Sigmoid colon (tissue), 4 donors: ENCODE results near the gene SLC35B1.

ENCODE experiments used
- EP300 ChIP-seq, 4 donors: sonication (generic); formaldehyde crosslinking; IDR thresholded peaks; one replicate each; pipeline ENCODE4 v1.6.1; 2017; ENCODE audit warnings: antibody characterized with exemption in 4 of 4
- POLR2A ChIP-seq, 2 donors: fragments of 450-650 bp; IDR thresholded peaks; one replicate each; pipeline ENCODE4 v1.6.1; 2016; ENCODE audit warnings: antibody characterized with exemption in 2 of 2, mild to moderate bottlenecking in 2 of 2, moderate library complexity in 2 of 2
- POLR2AphosphoS5 ChIP-seq, 4 donors: sonication (generic); formaldehyde crosslinking; IDR thresholded peaks; one replicate each; pipeline ENCODE4 v1.6.1; 2017; ENCODE audit warnings: antibody characterized with exemption in 4 of 4
- TF ChIP-seq, protein P1 (sequence below), 4 experiments: fragments of 450-650 bp in 3 of 4; fragments of 200-600 bp in 1 of 4; IDR thresholded peaks; one replicate each; pipeline ENCODE4 v1.5.1; 2016 to 2019; ENCODE audit warnings: antibody characterized with exemption in 4 of 4, mild to moderate bottlenecking in 3 of 4, moderate library complexity in 2 of 4

GRCh38 chr17:49749730-49750129 lies 42.0 kb upstream of the SLC35B1 start:
- TF ChIP-seq, protein P1, sequence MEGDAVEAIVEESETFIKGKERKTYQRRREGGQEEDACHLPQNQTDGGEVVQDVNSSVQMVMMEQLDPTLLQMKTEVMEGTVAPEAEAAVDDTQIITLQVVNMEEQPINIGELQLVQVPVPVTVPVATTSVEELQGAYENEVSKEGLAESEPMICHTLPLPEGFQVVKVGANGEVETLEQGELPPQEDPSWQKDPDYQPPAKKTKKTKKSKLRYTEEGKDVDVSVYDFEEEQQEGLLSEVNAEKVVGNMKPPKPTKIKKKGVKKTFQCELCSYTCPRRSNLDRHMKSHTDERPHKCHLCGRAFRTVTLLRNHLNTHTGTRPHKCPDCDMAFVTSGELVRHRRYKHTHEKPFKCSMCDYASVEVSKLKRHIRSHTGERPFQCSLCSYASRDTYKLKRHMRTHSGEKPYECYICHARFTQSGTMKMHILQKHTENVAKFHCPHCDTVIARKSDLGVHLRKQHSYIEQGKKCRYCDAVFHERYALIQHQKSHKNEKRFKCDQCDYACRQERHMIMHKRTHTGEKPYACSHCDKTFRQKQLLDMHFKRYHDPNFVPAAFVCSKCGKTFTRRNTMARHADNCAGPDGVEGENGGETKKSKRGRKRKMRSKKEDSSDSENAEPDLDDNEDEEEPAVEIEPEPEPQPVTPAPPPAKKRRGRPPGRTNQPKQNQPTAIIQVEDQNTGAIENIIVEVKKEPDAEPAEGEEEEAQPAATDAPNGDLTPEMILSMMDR (IDR thresholded peaks at IDR 0.05) = no peak
- TF ChIP-seq POLR2AphosphoS5 (IDR thresholded peaks at IDR 0.05) (no peak), POLR2A (IDR thresholded peaks at IDR 0.05) (no peak), EP300 (IDR thresholded peaks at IDR 0.05) (no peak)
